ENCODE results near the gene SMARCA2.

The SMARCA2 gene

GRCh38 chr9:2242831-2243330 lies 227.7 kb downstream of the SMARCA2 start:
- peak in 2 of 51 donors; percentile 26 to 60 for DNase-seq
